GM12874 (cell line): ENCODE results near the gene NUP37.

Source experiments
- CTCF ChIP-seq: IDR thresholded peaks from 2 replicates; pipeline ENCODE4 v1.5.1; 2011; ENCODE audit warnings: low read depth, mild to moderate bottlenecking, control low read depth, low read length, moderate library complexity; ENCODE audit not compliant: insufficient read depth

NUP37 gene

DNA sequence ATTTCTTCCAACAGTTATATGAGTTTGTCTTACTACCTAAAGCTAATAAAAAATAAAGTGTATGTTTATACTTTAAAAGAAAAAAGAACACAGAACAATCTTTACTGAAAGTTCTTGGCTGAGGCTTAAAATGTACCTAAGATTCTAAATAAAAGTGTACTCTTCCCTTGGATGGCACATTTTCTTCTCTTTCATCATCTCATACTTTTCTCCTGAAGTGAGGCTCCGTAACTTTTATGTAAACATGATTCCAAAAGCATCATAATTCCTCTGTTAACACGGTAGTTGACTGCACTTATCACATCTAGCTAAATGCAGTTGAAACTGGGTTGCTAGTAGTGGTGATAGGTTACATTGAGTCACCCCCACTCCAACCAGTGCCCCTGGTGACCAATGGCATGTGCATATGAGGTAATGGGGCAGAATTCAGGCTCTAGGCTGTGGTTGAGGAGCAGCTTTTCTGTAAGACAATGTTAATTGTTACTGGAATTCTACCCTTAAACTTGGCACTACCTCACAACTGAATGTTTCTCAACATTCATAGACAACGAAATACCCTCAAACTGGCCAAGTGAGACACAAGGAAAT, 96.5 kb downstream of the NUP37 start:
- TF ChIP-seq CTCF, result no peak
